Thoracic aorta (tissue), 2 donors: ENCODE results near the gene CFI. TPM values are rescaled to one million over a fixed set of nuclear protein-coding genes. Genes with fewer than 3 reads are reported as not detected.

Source experiments
- ATAC-seq: fragments of 150-250 bp; one replicate; pipeline ENCODE4 v1.8.0; 2017; ENCODE audit warnings: low read depth; ENCODE audit not compliant: insufficient number of reproducible peaks, low FRiP score
- DNase-seq: peaks from one replicate; pipeline ENCODE4 v3.0.0-alpha.2; 2020; ENCODE audit warnings: low spot score
- H3K27ac ChIP-seq, 2 donors: fragments of 200-600 bp; sonication (generic); 1 replicate in 1 of 2; 2 replicates in 1 of 2; pipeline ENCODE4 v1.5.1; 2016; ENCODE audit warnings: mild to moderate bottlenecking in 2 of 2, moderate library complexity in 2 of 2
- H3K27me3 ChIP-seq: fragments of 200-600 bp; sonication (generic); replicated peaks from 2 replicates; pipeline ENCODE4 v1.6.0; 2016; ENCODE audit warnings: mild to moderate bottlenecking; ENCODE audit not compliant: insufficient read depth
- H3K36me3 ChIP-seq: fragments of 200-600 bp; sonication (generic); one replicate; pipeline ENCODE4 v1.5.1; 2016
- H3K4me1 ChIP-seq, 2 donors: fragments of 200-600 bp; sonication (generic); 1 replicate in 1 of 2; 2 replicates in 1 of 2; pipeline versions ENCODE4 v1.5.1 to v1.6.0; 2016; ENCODE audit warnings: low read depth in 2 of 2, mild to moderate bottlenecking in 1 of 2; ENCODE audit not compliant: control insufficient read depth in 1 of 2
- H3K4me3 ChIP-seq: fragments of 200-600 bp; sonication (generic); 2 replicates; pipeline ENCODE4 v1.5.1; 2016; ENCODE audit warnings: mild to moderate bottlenecking
- H3K9me3 ChIP-seq: fragments of 200-600 bp; sonication (generic); 2 replicates; pipeline ENCODE4 v1.5.1; 2016
- total RNA-seq, 2 donors: library from RNA; depleted of rRNA; stranded (reverse); fragments of >200 nt; gene quantifications; one replicate each; pipeline versions ENCODE4 v1.1.0 to v1.2.3, GENCODE V29; 2016
- TF ChIP-seq, protein P1 (sequence below): fragments of 200-600 bp; sonication (generic); IDR thresholded peaks from one replicate; pipeline ENCODE4 v1.5.1; 2019; ENCODE audit warnings: antibody characterized with exemption

CFI gene
- total RNA-seq, 2 donors from 2014 or later, result 2.2 to 20.5 TPM

DNA sequence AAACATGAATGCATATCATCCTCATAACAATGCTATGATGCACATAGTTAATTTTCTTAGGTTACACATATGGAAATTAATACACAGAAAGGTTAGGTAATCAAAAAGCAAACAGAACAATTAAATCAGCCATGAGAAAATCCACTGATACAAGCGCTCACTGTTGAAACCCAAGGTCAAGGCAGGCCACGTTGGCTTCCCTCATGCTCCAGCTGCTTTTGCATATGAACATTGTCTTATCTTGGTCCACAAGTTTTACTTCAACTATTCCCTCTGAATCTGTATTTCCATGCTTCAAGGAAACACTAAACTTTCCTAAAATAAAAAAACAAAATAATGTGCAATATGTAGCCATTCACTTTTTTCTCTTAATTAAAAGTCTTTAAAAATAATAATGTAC, 37.4 kb downstream of the CFI start:
- Histone ChIP-seq H3K27ac (no peak overlapping the region), H3K36me3 (no peaks in the 10 kb centered on the region), H3K9me3 (no peaks in the 10 kb centered on the region), H3K4me1 (no peaks in the 10 kb centered on the region), H3K4me3 (no peak overlapping the region), H3K27me3 (no peaks in the 10 kb centered on the region)
- ATAC-seq, result no peak
- no peak for DNase-seq
- TF ChIP-seq, protein P1, sequence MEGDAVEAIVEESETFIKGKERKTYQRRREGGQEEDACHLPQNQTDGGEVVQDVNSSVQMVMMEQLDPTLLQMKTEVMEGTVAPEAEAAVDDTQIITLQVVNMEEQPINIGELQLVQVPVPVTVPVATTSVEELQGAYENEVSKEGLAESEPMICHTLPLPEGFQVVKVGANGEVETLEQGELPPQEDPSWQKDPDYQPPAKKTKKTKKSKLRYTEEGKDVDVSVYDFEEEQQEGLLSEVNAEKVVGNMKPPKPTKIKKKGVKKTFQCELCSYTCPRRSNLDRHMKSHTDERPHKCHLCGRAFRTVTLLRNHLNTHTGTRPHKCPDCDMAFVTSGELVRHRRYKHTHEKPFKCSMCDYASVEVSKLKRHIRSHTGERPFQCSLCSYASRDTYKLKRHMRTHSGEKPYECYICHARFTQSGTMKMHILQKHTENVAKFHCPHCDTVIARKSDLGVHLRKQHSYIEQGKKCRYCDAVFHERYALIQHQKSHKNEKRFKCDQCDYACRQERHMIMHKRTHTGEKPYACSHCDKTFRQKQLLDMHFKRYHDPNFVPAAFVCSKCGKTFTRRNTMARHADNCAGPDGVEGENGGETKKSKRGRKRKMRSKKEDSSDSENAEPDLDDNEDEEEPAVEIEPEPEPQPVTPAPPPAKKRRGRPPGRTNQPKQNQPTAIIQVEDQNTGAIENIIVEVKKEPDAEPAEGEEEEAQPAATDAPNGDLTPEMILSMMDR, result no peak

DNA sequence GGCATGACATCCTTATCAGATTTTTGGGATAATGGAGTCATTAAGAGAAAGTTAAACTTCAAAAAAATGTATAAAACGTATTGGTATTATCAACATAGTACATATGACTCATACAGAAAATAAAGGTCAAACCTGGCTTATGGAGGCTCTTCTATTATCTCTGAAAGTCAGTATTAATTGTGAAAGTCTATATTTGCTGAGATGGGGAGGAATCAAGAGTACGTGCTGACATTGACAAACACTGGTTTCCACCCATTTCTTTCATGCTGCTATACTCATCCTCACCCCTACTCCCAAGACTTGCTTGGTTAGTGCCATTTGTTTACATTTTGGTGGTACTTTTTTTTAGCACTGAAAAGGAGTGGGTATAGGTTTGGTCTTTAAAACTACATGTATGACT, 41.1 kb downstream of the CFI start:
- H3K4me1 ChIP-seq, result no peaks in the 10 kb centered on the region
- no peaks in the 10 kb centered on the region for H3K9me3 ChIP-seq
- TF ChIP-seq, protein P1, result no peak
- DNase-seq, result no peak
- ATAC-seq, result no peak
- no peaks in the 10 kb centered on the region for H3K27me3 ChIP-seq
- no peak overlapping the region for H3K27ac ChIP-seq
- no peaks in the 10 kb centered on the region for H3K36me3 ChIP-seq
- H3K4me3 ChIP-seq, result no peak overlapping the region

DNA sequence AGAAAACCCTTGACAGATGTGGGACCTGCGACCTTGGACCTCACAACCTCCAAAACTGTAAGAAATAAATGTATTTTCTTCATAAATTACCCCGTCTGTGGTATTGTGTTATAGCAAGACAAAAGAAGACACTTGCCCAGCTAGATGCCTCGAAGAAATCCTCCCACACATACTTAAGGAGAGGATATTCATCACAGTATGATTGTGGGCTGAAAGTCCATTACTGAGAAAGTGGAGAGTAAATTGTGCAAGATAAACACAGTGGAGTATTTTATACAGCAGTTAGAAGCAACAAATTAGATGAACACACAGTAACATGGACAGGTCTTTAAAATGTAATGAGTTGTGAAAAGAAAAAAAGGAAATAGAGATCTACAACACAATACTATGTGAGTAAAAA, 46.1 kb downstream of the CFI start:
- Histone ChIP-seq H3K9me3 (no peaks in the 10 kb centered on the region), H3K27ac (no peak overlapping the region), H3K27me3 (no peaks in the 10 kb centered on the region), H3K36me3 (no peaks in the 10 kb centered on the region), H3K4me1 (no peaks in the 10 kb centered on the region), H3K4me3 (no peak overlapping the region)
- TF ChIP-seq, protein P1, result no peak
- ATAC-seq (no peak), DNase-seq (no peak)

DNA sequence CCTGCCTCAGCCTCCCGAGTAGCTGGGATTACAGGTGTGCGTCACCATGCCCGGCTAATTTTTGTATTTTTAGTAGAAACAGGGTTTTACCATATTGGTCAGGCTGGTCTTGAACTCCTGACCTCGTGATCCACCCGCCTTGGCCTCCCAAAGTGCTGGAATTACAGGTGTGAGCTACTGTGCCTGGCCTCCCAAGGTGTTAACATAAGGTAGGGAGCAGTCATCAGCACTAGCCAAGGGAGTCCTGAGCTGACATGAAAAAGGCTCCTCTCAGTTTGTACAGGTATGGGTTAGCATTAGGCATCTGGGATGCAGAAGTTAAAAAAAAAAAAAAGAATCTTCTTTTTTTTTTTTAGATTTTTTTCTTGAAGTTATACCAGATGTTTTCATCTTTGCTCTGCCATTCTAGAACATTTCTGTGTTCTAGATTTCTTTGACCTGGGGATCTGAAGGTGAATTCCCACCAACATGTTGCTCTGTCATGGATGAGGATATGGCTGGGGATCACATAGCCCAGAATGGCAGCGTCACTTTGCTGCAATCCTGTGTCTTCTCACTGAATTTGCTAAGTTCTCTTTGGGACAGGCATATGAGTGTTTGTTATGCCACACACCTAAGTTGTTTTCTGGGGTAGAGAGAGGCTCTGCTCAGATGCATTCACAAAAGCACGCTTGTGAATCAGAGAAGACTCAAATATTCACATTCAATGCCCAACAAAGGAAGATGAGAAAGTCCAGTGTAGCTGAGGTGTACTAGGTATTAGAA, 47.5 kb downstream of the CFI start:
- H3K4me1 ChIP-seq, result no peaks in the 10 kb centered on the region
- TF ChIP-seq, protein P1, result no peak
- no peak overlapping the region for H3K27ac ChIP-seq
- H3K9me3 ChIP-seq, result no peaks in the 10 kb centered on the region
- H3K4me3 ChIP-seq, result no peak overlapping the region
- DNase-seq (no peak), ATAC-seq (no peak)
- no peaks in the 10 kb centered on the region for H3K27me3 ChIP-seq
- no peaks in the 10 kb centered on the region for H3K36me3 ChIP-seq

DNA sequence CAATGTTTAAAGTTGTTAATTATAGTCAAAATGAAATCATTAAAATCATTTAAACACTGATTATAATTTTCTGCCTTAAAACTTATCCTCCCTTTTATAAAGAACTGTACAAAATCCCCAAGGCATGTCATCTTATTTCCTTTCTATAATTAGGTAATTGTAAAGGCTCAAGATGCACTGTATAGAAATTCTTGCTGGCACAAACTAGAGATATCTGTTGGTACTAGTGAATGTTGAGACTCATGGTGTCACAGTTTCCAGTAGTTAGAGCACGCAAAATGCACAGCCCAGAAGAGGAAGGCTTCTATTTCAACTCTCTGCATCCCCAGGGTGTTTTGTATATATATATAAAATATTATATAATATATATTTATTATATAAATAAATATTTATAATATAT, 49.3 kb downstream of the CFI start:
- Histone ChIP-seq H3K36me3 (no peaks in the 10 kb centered on the region), H3K9me3 (no peaks in the 10 kb centered on the region), H3K4me3 (no peak overlapping the region), H3K27ac (no peak overlapping the region), H3K4me1 (no peaks in the 10 kb centered on the region), H3K27me3 (no peaks in the 10 kb centered on the region)
- ATAC-seq (no peak), DNase-seq (no peak)
- TF ChIP-seq, protein P1, result no peak
